ENCODE results near the gene CISD1. TPM values are rescaled to one million over a fixed set of nuclear protein-coding genes. Genes with fewer than 3 reads are reported as not detected.
A peak's percentile ranks its signal among the peaks of the same experiment; 100 is the strongest.

Gene CISD1
- total and polyA plus RNA-seq, 9 of the 15 experiments (the other 6 are each of a cell fraction or from before 2014, with no cell fraction given) = 35.8 to 342 (median 118) TPM

GRCh38 chr10:58268946-58269781, at the start of gene CISD1 (continued):
- TF ChIP-seq, protein P1, sequence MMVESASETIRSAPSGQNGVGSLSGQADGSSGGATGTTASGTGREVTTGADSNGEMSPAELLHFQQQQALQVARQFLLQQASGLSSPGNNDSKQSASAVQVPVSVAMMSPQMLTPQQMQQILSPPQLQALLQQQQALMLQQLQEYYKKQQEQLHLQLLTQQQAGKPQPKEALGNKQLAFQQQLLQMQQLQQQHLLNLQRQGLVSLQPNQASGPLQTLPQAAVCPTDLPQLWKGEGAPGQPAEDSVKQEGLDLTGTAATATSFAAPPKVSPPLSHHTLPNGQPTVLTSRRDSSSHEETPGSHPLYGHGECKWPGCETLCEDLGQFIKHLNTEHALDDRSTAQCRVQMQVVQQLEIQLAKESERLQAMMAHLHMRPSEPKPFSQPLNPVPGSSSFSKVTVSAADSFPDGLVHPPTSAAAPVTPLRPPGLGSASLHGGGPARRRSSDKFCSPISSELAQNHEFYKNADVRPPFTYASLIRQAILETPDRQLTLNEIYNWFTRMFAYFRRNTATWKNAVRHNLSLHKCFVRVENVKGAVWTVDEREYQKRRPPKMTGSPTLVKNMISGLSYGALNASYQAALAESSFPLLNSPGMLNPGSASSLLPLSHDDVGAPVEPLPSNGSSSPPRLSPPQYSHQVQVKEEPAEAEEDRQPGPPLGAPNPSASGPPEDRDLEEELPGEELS (CRISPR knock-in tag; IDR thresholded peaks at IDR 0.05; ENCODE audit: borderline replicate concordance) = peak; percentile 82
- TF ChIP-seq RBFOX2 (IDR thresholded peaks at IDR 0.05; ENCODE audit: low read depth, low read length) (peak; percentile 98), ZHX1 (conservative IDR thresholded peaks at IDR 0.05; ENCODE audit: low read length) (no peak), SP1 (CRISPR knock-in tag; IDR thresholded peaks at IDR 0.05) (peak; percentile 89), RBBP5 (IDR thresholded peaks at IDR 0.05; ENCODE audit: borderline replicate concordance, insufficient read depth, low read length, poor library complexity, severe bottlenecking) (peak; percentile 92), RBM14 (IDR thresholded peaks at IDR 0.05; ENCODE audit: borderline replicate concordance, insufficient read depth, low read depth, low read length) (no peak), PHB2 (IDR thresholded peaks at IDR 0.05; ENCODE audit: low read depth) (peak; percentile 41; the same call in 1 of the 2 replicates), HDAC1 (IDR thresholded peaks at IDR 0.05) (peak in 1 of 2 experiments; percentile 79; a peak in 2 of 4 replicates), ZNF589 (CRISPR knock-in tag; IDR thresholded peaks at IDR 0.05; ENCODE audit: low read depth) (no peak)
- TF ChIP-seq, protein P2, sequence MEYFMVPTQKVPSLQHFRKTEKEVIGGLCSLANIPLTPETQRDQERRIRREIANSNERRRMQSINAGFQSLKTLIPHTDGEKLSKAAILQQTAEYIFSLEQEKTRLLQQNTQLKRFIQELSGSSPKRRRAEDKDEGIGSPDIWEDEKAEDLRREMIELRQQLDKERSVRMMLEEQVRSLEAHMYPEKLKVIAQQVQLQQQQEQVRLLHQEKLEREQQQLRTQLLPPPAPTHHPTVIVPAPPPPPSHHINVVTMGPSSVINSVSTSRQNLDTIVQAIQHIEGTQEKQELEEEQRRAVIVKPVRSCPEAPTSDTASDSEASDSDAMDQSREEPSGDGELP (CRISPR knock-in tag; IDR thresholded peaks at IDR 0.05; ENCODE audit: borderline replicate concordance) = peak; percentile 79
- TF ChIP-seq, protein P3, sequence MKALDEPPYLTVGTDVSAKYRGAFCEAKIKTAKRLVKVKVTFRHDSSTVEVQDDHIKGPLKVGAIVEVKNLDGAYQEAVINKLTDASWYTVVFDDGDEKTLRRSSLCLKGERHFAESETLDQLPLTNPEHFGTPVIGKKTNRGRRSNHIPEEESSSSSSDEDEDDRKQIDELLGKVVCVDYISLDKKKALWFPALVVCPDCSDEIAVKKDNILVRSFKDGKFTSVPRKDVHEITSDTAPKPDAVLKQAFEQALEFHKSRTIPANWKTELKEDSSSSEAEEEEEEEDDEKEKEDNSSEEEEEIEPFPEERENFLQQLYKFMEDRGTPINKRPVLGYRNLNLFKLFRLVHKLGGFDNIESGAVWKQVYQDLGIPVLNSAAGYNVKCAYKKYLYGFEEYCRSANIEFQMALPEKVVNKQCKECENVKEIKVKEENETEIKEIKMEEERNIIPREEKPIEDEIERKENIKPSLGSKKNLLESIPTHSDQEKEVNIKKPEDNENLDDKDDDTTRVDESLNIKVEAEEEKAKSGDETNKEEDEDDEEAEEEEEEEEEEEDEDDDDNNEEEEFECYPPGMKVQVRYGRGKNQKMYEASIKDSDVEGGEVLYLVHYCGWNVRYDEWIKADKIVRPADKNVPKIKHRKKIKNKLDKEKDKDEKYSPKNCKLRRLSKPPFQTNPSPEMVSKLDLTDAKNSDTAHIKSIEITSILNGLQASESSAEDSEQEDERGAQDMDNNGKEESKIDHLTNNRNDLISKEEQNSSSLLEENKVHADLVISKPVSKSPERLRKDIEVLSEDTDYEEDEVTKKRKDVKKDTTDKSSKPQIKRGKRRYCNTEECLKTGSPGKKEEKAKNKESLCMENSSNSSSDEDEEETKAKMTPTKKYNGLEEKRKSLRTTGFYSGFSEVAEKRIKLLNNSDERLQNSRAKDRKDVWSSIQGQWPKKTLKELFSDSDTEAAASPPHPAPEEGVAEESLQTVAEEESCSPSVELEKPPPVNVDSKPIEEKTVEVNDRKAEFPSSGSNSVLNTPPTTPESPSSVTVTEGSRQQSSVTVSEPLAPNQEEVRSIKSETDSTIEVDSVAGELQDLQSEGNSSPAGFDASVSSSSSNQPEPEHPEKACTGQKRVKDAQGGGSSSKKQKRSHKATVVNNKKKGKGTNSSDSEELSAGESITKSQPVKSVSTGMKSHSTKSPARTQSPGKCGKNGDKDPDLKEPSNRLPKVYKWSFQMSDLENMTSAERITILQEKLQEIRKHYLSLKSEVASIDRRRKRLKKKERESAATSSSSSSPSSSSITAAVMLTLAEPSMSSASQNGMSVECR (CRISPR knock-in tag; IDR thresholded peaks at IDR 0.05) = peak; percentile 88
- TF ChIP-seq, protein P4, sequence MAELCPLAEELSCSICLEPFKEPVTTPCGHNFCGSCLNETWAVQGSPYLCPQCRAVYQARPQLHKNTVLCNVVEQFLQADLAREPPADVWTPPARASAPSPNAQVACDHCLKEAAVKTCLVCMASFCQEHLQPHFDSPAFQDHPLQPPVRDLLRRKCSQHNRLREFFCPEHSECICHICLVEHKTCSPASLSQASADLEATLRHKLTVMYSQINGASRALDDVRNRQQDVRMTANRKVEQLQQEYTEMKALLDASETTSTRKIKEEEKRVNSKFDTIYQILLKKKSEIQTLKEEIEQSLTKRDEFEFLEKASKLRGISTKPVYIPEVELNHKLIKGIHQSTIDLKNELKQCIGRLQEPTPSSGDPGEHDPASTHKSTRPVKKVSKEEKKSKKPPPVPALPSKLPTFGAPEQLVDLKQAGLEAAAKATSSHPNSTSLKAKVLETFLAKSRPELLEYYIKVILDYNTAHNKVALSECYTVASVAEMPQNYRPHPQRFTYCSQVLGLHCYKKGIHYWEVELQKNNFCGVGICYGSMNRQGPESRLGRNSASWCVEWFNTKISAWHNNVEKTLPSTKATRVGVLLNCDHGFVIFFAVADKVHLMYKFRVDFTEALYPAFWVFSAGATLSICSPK (IDR thresholded peaks at IDR 0.05; ENCODE audit: borderline replicate concordance) = 0 out of 2 replicates have a peak, but pooled peaks have one; percentile 62
